ENCODE results near the gene FBXW7. TPM values are rescaled to one million over a fixed set of nuclear protein-coding genes. Genes with fewer than 3 reads are reported as not detected.

Gene FBXW7
- total and polyA plus RNA-seq, 2 donors (not counting 1 experiment from before 2014, with no cell fraction given), result 23.0 to 125 TPM

DNA sequence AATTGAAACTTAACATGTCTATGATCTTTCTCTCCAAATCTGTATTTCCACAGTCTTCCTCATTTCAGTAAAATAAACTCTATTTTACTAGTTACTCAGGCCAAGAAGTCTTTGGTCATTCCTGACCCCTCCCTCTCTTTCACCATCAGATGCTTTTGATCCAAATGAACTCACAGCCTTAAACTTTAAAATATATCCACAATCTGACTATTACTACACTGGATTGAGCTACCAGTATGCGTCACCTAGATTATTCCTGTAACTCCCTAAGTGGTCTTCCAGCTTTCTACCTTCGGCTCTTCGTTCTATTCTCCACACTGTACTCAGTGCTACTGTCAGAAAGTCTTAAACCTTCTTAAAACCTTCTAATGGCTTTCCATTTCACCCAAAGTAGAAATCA, 195.1 kb downstream of the FBXW7 start:
- 100% methylated on average over 3 of the region's 3 CpGs for WGBS (ENCODE audit: insufficient coverage)
- Histone ChIP-seq H3K4me2 (replicated peaks; ENCODE audit: low read depth, low read length, poor library complexity, severe bottlenecking) (no peak overlapping the region), H2AFZ (ENCODE audit: insufficient read depth, low read depth, low read length, poor library complexity, severe bottlenecking) (no peak overlapping the region), H3K4me1 (ENCODE audit: control insufficient read depth in 2 of 2, insufficient read depth in 2 of 2, low read length in 2 of 2) (no peaks in the 10 kb centered on the region), H3K36me3 (replicated peaks in 1 of 2; ENCODE audit: control extremely low read depth in 1 of 2, control insufficient read depth in 1 of 2, extremely low read depth in 1 of 2, insufficient read depth in 2 of 2, low read length in 1 of 2) (peaks cover 11 to 24% of the 10 kb centered on the region in 2 experiments), H3K27me3 (replicated peaks in 1 of 4; ENCODE audit: control extremely low read depth in 1 of 4, control insufficient read depth in 3 of 4, insufficient read depth in 4 of 4, low read length in 3 of 4) (no peaks in the 10 kb centered on the region), H3K79me2 (ENCODE audit: control insufficient read depth, insufficient read depth, low read length) (no peaks in the 10 kb centered on the region), H3K4me3 (ENCODE audit: control extremely low read depth in 1 of 5, extremely low read depth in 1 of 5, insufficient read depth in 1 of 5, low read depth in 2 of 5, low read length in 4 of 5) (no peak overlapping the region), H4K20me1 (ENCODE audit: control insufficient read depth, insufficient read depth, low read length, poor library complexity, severe bottlenecking) (peaks cover 4% of the 10 kb centered on the region), H3K9me3 (ENCODE audit: control extremely low read depth in 1 of 3, control insufficient read depth in 2 of 3, insufficient read depth in 1 of 3, low read length in 2 of 3) (no peaks in the 10 kb centered on the region), H3K27ac (ENCODE audit: low read length in 2 of 2) (no peak overlapping the region), H3K9ac (ENCODE audit: low read length) (no peak overlapping the region)
- H3K4me3 Mint-ChIP-seq, result no peak overlapping the region
- ATAC-seq (ENCODE audit: low read depth) (no peak), DNase-seq (no peak)
- CTCF ChIA-PET, result no interaction called here
- H3K27me3 Mint-ChIP-seq, result no peaks in the 10 kb centered on the region
- POLR2A ChIA-PET, result no interaction called here
- intact Hi-C loops (cut with micrococcal nuclease), result no loop called here
- H3K9me3 Mint-ChIP-seq (ENCODE audit: insufficient read depth), result no peaks in the 10 kb centered on the region
- no peak overlapping the region for H3K27ac Mint-ChIP-seq
- H3K4me1 Mint-ChIP-seq, result no peaks in the 10 kb centered on the region
- TF ChIP-seq, protein P1, sequence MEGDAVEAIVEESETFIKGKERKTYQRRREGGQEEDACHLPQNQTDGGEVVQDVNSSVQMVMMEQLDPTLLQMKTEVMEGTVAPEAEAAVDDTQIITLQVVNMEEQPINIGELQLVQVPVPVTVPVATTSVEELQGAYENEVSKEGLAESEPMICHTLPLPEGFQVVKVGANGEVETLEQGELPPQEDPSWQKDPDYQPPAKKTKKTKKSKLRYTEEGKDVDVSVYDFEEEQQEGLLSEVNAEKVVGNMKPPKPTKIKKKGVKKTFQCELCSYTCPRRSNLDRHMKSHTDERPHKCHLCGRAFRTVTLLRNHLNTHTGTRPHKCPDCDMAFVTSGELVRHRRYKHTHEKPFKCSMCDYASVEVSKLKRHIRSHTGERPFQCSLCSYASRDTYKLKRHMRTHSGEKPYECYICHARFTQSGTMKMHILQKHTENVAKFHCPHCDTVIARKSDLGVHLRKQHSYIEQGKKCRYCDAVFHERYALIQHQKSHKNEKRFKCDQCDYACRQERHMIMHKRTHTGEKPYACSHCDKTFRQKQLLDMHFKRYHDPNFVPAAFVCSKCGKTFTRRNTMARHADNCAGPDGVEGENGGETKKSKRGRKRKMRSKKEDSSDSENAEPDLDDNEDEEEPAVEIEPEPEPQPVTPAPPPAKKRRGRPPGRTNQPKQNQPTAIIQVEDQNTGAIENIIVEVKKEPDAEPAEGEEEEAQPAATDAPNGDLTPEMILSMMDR (IDR thresholded peaks at IDR 0.05), result no peak
- no peak for TF ChIP-seq EZH2 (IDR thresholded peaks at IDR 0.05; ENCODE audit: borderline replicate concordance, insufficient read depth, low read depth, low read length, poor library complexity, severe bottlenecking)

DNA sequence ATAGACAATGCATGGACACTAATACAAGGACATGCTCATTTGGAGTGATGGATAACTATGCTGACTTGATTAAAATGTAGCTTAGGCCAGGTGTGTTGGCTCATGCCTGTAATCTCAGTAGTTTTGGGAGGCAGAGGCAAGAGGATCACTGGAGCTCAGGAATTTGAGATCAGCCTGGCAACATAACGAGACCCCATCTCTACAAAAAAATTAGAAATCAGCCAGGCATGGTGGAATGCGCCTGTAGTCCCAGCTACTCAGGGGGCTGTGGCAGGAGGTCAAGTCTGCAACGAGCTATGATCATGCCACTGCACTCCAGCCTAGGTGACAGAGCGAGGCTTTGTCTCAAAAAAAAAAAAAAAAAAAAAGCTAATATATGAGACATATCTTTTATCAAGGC, 196.3 kb downstream of the FBXW7 start:
- peaks cover 4% of the 10 kb centered on the region for H4K20me1 ChIP-seq (ENCODE audit: control insufficient read depth, insufficient read depth, low read length, poor library complexity, severe bottlenecking)
- no peak overlapping the region for H3K9ac ChIP-seq (ENCODE audit: low read length)
- ChIA-PET CTCF (no interaction called here), POLR2A (no interaction called here)
- H3K4me1 ChIP-seq (ENCODE audit: control insufficient read depth in 2 of 2, insufficient read depth in 2 of 2, low read length in 2 of 2), result no peaks in the 10 kb centered on the region
- no peak overlapping the region for H2AFZ ChIP-seq (ENCODE audit: insufficient read depth, low read depth, low read length, poor library complexity, severe bottlenecking)
- no peak overlapping the region for H3K4me2 ChIP-seq (replicated peaks; ENCODE audit: low read depth, low read length, poor library complexity, severe bottlenecking)
- H3K4me3 ChIP-seq (ENCODE audit: control extremely low read depth in 1 of 5, extremely low read depth in 1 of 5, insufficient read depth in 1 of 5, low read depth in 2 of 5, low read length in 4 of 5), result no peak overlapping the region
- TF ChIP-seq EZH2 (IDR thresholded peaks at IDR 0.05; ENCODE audit: borderline replicate concordance, insufficient read depth, low read depth, low read length, poor library complexity, severe bottlenecking), result no peak
- TF ChIP-seq, protein P1 (IDR thresholded peaks at IDR 0.05), result no peak
- H3K36me3 ChIP-seq (replicated peaks in 1 of 2; ENCODE audit: control extremely low read depth in 1 of 2, control insufficient read depth in 1 of 2, extremely low read depth in 1 of 2, insufficient read depth in 2 of 2, low read length in 1 of 2), result peaks cover 11 to 15% of the 10 kb centered on the region in 2 experiments
- Mint-ChIP-seq H3K4me3 (no peak overlapping the region), H3K9me3 (ENCODE audit: insufficient read depth) (no peaks in the 10 kb centered on the region), H3K27ac (no peak overlapping the region), H3K27me3 (no peaks in the 10 kb centered on the region), H3K4me1 (no peaks in the 10 kb centered on the region)
- no peaks in the 10 kb centered on the region for H3K27me3 ChIP-seq (replicated peaks in 1 of 4; ENCODE audit: control extremely low read depth in 1 of 4, control insufficient read depth in 3 of 4, insufficient read depth in 4 of 4, low read length in 3 of 4)
- no peaks in the 10 kb centered on the region for H3K9me3 ChIP-seq (ENCODE audit: control extremely low read depth in 1 of 3, control insufficient read depth in 2 of 3, insufficient read depth in 1 of 3, low read length in 2 of 3)
- H3K79me2 ChIP-seq (ENCODE audit: control insufficient read depth, insufficient read depth, low read length), result no peaks in the 10 kb centered on the region
- intact Hi-C loops (cut with micrococcal nuclease), result no loop called here
- ATAC-seq (ENCODE audit: low read depth), result no peak
- 100% methylated on average over 1 of the region's 4 CpGs for WGBS (ENCODE audit: insufficient coverage)
- no peak overlapping the region for H3K27ac ChIP-seq (ENCODE audit: low read length in 2 of 2)
- no peak for DNase-seq
